ENCODE measurements around the gene HORMAD2.
"Not testable (repeated sequence)": the region's sequence is repeated elsewhere in the genome, so short reads cannot be mapped to it uniquely, and the experiment has no call there.

HORMAD2 gene

DNA sequence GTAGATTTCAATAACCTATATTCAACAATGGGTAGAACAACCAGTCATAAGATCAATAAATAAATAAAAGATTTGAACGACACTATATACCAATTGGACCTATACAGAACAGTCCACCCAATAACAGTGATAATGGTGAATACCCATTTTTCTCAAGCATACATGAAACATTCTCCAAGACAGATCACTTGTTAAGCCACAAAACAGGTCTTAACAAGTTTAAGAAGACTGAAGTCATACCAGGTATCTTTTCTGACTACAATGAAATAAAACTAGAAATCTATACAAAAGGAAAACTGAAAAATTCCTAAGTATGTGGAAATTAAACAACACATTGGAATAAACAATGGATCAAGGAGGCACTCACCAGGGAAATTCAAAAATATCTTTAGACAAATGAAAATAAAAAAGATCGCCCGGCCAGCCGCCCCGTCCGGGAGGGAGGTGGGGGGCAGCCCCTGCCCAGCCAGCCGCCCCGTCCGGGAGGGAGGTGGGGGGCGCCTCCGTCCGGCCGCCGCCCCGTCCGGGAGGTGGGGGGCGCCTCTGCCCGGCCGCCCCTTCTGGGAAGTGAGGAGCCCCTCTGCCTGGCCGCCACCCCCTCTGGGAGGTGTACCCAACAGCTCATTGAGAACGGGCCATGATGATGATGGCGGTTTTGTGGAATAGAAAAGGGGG, 20.8 kb upstream of the HORMAD2 start:
- not testable (repeated sequence) for DNase-seq

DNA sequence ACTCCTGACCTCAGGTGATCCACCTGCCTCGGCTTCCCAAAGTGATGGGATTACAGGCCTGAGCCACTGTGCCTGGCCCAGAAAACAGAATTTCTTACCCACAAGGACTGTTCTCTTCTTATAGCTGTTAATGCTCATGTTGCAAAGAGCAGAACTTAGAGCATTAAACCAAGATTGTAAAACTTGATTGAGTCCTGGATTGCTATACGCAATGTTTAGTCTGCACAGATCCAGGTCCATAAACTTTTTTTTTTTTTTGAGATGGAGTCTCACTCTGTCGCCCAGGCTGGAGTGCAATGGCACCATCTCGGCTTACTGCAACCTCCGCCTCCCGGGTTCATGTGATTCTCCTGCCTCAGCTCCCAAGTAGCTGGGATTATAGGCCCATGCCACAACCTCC, 19.2 kb upstream of the HORMAD2 start:
- not testable (repeated sequence) for DNase-seq

DNA sequence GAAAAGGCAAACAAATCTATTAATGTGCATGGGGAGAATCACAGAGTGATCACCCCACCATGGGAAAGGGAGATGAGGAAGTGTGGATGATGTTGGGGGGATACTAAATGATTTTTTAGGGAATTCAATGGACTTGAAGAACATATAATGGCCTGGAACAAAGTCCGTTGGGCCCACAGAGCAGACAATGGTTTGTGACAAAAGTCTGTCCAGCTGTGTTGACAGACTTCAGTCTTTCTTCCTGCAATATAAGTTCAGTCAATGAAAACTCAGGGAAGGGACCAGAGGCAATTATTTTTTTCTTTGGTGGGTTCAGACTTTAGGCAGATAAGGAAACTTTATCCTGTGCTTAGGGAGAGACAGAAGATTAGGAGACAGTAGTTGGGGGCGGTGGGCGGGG, 18.0 kb upstream of the HORMAD2 start:
- DNase-seq, result no peak

DNA sequence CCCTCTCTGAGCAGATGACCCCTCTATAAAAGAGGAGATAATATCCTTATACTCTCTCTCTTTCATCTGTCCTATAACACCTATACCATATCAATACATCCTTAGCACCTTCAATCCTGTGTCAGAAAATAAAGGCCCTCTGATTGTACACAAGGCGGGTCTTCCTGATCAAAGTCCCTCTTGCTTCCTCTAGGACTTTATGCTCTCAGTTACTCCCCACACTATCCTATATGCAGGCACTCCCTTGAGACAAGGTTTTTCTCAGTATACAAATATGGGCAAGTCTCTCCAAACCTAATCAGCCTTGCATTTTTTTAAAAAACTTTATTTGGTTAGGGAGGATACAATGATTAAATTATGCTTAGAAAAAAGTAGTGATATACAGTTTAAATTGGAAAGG, 17.3 kb upstream of the HORMAD2 start:
- no peak for DNase-seq

DNA sequence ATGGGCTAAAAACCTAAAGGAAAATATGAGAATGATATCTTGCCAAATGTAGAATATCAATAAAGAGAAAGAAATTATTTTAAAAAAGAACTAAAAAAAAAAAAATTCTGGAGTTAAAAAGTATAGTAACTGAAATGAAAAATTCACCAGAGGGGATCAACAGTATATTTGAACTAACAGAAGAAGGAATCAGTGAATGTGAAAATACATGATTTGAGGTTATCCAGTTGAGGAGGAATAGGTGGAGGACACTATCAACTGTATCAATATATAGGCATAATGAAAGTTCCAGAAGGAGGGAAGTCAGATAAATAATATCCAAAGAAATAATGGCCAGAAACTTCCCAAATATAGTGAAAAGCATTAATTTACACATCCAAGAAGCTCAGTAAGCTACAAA, 16.1 kb upstream of the HORMAD2 start:
- DNase-seq, result no peak

DNA sequence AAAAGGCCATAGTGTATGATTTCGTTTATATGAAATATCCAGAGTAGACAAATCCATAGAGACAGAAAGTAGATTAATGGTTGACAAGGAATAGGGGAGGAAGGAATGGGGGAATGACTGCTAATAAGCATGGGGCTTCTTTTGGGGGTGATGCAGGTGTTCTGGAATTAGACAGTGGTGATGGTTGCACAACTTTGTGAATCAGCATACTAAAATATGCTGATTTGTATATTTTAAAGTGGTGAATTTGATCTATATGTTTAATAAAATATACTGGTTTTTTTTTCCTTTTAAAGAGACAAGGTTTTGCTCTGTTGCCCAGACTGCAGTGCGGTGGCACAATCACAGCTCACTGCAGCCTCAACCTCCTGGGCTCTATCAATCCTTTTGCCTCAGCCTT, 6.5 kb upstream of the HORMAD2 start:
- no peak for DNase-seq

DNA sequence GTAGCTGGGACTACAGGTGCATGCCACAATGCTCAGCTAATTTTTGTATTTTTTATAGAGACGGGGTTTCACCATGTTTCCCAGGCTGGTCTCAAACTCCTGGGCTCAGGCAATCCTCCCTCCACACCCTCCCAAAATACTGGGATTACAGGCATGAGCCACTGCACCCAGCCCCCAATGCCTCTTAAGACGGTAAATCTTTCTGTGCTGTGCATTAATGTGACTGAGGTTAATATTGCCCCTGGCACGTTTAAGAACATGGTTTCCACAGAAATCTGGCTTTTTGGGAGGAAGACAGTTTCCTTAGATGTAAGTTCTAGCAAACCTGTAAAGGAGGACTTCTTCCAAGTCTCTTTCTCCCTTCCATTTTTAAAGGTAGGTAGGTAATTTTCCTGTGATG, 6.1 kb upstream of the HORMAD2 start:
- DNase-seq, result no peak

DNA sequence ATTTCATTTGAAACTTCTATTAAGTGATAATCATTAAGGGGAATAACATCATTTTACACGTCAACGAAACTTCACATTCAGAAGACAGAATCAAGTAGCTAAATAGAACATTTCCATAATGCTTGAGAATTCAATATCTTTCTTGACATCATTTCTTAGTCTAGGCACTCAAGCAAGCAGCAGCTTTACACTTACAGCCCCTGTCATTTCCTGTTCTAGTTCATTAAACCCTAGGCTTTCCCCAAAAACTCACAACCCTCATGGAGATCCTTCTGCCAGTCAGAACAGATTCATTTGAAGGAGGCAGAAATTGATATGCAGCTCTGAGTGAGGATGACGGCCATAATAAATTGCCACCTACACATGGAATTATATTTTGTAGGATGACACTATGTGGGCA, 5.3 kb upstream of the HORMAD2 start:
- no peak for DNase-seq

DNA sequence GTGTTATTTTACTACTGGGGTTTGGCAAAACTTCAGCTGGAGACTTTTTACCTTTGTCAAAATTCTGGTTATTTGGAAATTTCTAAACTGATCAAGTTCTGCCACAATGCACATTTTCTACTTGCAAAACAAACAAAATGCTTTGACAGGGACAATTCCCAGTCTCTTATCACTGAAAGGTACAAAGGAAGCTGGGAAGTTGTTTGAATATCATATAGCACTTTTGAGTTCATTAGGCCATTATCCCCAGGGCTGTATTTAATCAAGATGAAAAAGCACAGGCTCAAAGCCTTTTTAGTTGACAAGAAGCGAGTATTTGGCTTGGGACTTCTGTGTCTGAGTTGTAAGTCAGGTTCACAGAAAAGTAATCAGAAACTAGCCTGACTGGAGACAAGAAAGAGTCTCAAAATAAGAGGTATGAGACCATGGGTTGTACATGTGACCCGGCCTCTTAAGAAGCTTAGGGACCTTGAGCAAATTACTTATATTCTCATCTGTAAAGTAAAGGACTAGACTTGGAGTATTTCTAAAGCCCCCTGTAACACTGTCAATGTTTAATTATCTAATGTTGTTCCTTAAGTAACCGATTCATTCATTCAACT, 2.9 kb upstream of the HORMAD2 start:
- peak in 1 of 3 experiments; percentile 3 for DNase-seq

DNA sequence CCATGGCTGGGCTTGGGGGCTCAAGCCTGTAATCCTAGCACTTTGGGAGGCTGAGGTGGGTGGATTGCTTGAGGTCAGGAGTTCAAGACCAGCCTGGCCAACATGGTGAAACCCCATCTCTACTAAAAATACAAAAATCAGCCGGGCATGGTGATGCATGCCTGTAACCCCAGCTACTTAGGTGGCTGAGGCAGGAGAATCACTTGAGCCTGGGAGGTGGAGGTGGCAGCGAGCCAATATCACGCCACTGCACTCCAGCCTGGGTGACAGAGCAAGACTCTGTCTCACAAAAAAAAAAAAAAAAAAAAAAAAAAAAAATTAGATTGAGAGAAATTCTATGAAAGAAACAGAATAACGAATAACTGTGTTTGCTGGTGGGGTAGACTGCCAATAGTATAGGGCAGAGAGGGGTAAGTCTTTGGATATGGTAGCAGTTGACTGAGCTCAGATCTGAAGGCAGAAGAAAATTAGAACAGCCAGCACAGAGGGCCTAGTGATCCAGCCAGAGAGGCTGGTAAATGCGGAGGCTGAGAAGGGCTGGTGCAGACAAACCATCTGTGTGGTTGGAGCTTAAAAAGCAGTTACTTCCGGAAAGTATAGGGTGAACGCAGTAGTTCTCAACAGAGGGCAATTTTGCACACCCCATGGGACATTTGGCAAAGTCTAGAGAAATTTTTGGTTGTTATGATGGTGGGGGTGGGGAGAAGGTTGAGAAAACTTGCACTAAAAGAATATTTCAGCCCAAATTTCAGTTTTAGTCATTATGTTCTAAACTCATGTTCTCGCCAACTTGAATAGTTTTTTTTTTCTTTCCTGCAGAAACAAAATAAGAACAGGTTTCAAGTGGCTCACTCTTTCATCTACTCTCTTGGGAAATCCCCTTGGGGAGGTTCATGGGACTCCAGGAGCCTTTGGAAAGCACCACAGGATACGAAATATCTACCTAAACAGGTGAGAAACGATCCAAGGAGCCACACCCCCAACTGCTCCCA, 1.6 kb upstream of the HORMAD2 start:
- DNase-seq, result no peak

DNA sequence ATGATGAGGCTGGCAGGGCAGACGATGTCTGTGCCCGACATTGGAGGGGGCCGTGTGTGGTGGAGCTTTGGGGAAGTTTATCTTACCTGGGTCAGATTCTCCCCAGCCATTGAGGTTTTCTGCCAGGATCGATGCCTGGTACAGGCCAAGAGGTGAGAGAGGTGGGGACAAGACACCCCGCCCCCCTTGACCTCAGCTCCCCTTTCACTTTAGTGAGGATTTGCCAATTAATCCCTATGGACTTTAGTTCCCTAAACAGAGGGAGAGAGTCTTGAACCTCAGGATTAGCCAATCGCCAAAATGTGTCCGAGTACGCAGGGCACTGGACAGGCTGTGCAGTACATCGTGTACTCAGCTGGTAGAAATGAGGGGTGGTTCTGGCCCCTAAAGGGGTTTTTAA, 541 bp downstream of the HORMAD2 start:
- DNase-seq, result no peak

DNA sequence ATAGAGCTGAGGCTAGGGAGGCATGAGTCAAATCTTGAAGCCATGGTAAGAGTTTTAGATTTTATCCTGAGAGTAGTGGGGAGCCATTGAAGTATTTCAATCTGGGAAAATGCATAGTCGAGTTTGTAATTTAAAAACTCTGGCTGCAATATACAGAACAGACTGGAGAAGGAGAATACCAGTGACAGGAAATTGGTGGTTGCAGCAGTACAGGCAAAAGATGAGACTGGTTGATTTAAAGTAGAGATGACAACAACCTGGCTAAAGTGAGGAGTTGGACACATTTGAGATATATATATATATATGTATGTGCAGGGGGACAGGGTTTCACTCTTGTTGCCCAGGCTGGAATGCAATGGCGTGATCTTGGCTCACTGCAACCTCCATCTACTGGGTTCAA, 6.2 kb downstream of the HORMAD2 start:
- DNase-seq, result no peak

DNA sequence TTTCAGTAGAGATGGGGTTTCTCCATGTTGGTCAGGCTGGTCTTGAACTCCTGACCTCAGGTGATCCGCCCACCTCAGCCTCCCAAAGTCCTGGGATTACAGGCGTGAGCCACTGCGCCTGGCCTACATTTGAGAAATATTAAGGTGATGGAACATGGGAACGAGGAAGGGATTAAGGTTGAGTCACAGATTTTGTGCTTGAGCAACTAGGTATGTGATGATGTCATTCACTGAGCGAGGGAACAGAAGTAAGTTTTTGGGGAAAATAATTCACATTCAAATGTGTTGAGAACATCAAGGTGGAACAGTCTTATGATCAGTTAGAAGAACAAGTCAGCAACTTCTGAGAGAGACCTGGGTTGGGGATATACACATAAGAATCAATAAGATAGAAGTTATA, 6.8 kb downstream of the HORMAD2 start:
- not testable (repeated sequence) for DNase-seq

DNA sequence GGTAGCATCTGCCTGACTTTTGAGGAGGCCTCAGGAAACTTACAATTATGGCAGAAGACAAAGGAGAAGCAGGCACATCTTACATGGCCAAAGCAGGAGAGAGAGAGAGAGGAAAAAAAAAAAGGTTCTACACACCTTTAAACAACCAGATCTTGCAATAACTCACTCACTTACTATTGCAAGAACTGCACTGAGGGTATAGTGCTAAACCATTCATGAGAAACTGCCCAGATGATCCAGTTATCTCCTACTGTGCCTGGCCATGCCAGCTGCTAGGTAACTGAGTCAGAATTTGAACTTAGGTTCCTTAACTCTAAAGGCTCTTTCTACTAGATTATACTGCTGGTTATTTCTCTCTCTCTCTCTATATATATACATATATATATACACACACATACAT, 7.3 kb downstream of the HORMAD2 start:
- DNase-seq, result no peak

DNA sequence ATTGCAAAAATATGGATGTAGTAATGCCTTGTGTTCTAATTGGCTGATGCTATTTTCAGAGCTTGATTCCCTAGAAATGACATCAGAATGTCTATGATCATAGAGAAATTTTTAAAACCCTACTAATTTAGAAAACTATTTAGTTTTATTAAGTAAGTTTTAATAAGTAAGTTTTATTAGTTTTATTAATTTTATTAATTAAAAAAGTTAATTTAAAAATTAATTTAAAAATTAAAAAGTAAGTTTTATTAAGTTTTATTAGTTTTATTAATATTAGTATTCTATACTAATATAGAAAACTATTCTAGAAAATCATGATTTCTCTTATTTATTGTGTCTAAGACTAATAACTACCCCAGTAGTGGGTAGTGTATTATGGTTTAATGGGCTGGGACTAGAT, 8.2 kb downstream of the HORMAD2 start:
- no peak for DNase-seq

DNA sequence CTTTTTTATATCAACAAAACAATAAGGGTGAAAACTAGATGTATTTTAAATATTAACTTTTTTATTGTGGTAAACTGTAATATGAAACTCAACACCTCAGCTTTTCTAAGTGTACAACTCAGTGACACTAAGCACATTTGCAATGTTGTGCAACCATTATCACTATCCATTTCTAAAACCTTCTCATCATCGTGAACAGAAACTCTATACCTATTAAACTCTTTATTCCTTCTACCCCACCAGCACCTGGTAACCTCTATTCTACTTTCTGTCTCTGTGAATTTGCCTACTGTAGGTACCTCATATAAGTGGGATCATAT, 9.4 kb downstream of the HORMAD2 start:
- DNase-seq, result no peak

DNA sequence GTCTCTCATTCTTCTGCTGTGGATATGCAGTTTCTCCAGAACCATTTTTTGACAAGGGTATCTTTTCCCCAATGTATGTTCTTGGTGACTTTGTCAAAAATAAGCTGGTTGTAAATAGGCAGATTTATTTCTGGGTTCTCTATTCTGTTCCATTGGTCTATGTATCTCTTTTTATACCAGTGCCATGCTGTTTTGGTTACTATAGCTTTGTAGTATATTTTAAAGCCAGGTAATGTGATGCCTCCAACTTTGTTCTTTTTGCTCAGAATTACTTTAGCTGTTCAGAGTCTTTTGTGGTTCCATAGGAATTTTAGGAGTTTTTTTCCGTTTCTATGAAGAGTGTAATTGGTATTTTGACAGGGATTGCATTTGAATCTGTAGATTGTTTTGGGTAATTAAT, 12.4 kb downstream of the HORMAD2 start:
- DNase-seq, result no peak

DNA sequence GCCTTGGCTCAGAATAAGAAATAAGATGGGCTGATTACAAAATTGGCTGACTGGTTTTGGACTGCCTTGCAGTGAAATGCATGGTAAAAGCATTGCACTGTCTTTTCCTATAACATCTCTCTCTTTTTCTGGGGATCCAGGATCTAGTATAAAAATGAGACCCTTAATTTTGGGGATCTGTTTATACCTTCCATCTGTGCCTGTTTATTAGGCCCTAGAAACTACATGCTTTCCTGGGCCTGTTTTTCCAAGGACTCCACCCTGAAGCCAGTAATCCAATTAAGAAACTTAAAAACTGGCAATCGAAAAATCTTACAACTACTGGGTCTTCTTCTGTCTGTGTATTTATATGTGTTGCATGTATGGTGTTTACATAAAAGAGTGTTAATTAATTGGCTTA, 14.5 kb downstream of the HORMAD2 start:
- peak in 1 of 3 experiments; percentile 1 for DNase-seq

DNA sequence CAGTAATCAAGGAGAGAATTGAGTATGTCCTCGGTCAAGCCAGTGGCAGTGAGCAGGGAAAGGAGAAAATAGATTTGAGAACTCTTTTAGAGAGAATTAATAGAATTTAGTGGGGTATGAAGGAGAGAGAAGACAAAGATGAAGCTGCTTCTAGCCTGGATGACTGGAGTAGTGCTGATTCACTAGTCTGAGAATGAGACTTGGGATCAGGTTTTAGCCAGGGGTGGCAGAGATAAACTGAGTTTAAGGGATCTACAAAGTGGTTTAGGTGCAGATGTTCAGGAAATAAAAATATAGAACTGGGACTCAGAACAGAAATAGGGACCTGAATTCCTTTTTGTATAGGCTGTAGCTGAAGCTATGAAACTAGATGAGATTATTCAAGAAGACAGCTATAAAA, 17.6 kb downstream of the HORMAD2 start:
- DNase-seq, result no peak

DNA sequence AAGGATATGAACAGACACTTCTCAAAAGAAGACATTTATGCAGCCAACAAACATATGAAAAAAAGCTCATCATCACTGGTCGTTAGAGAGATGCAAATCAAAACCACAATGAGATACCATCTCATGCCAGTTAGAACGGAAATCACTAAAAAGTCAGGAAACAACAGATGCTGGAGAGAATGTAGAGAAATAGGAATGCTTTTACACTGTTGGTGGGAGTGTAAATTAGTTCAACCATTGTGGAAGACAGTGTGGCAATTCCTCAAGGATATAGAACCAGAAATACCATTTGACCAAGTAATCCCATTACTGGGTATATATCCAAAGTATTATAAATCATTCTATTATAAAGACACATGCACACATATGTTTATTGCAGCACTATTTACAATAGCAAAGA, 20.5 kb downstream of the HORMAD2 start:
- not testable (repeated sequence) for DNase-seq

DNA sequence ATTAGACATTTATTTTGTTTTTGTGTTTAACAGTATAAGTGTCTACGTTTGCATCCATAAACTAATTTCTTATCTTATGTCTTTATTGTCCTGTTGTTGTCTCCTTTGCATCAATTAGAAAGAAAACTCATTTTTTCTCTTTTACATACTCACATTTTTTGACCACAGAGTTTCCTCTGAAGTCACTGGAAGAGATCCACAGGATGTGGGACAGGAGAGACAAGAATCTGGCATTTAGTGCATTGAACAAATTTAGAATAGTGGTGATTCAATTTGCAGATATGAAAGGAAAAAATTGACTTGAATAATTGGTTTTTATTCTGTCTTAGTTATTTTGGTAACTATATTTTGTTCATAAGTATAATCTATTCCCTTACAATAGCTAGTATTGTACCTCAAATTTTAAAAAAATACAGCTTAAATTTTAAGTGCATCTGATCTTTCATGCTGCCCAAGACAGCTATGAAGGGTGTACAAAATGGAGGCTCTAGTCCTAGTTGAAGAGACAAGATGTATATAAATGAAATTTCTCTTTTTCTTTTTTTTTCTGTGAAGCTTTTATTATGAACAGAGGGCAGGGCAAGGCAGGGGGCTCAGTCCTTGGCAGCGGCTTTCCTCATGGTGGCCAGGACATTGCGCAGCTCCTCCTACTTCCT, 24.4 kb downstream of the HORMAD2 start:
- no peak for DNase-seq

DNA sequence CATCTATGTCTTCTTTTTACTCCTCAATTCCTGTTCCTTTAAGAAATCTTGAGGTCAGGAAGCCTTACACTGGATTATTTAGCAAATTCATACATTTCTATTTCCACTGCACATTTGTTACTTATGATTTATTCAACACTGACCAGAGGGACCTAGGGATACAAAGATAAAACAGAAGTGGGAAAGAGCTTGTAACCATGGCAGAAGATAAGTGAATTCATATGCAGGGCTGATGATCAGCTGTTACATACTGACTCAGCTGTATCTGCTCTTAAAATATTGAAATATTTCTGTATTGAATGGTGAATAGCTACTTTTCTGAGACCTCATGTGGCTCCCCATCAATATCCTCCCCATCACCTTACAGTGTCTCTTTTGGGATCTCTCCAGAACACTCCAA, 25.2 kb downstream of the HORMAD2 start:
- DNase-seq, result no peak

DNA sequence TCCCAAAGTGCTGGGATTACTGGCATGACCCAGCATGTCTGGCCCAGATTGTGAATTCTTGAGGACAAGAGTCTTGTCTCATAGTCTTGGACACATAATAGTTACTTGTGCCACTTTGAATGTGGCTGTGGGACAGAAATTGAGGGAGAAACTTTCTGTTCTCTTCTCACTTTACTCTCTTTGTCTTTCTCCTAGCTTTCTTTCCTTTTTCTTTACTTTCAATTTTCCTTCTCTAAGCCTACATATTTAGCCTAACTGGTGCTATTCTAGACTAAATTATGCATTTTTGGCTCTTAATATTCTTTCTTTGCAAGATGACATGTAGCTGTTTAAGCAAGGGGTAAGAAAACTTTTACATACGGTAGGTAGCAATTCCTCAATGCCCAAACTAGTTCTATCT, 33.2 kb downstream of the HORMAD2 start:
- DNase-seq, result no peak

DNA sequence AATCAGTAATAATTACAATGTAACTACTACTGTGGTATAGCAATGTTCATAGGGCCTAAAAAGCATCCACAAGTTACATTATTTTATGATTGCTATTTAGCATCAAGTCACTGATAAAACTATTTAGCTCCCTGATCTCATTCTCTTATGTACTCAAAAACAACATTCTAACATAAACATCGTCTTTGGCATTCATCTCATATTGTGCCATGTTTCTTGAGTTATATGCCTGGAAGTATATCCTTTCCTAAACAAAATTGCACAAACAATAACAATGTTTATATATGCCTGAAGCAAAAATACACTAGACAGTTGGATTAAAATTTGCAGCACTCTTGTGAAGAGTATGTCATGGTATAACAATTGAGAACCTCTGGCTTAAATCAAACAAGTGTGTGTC, 34.1 kb downstream of the HORMAD2 start:
- DNase-seq, result no peak
